SU-DHL-6 (cell line): Measurements from ENCODE around the gene PTPRG.

Experiments
- H2AFZ ChIP-seq: fragments of 200-600 bp; sonication (generic); 2 replicates; pipeline ENCODE4 v1.6.1; 2014; ENCODE audit warnings: low read depth, mild to moderate bottlenecking, moderate library complexity, mixed read lengths, antibody characterized with exemption, low read length; ENCODE audit not compliant: severe bottlenecking
- H3F3A ChIP-seq: fragments of 200-600 bp; shearing (Covaris generic); 2 replicates; pipeline ENCODE4 v1.6.0; 2016; ENCODE audit warnings: antibody characterized with exemption, mild to moderate bottlenecking; ENCODE audit not compliant: insufficient read depth
- H3K27ac ChIP-seq: fragments of 200-600 bp; sonication (generic); 2 replicates; pipeline ENCODE4 v1.5.1; 2016; ENCODE audit warnings: low read depth, mild to moderate bottlenecking, low read length, moderate library complexity, mixed read lengths
- H3K27me3 ChIP-seq: fragments of 200-600 bp; sonication (generic), shearing (Covaris generic); 2 replicates; pipeline ENCODE4 v1.6.0; 2014; ENCODE audit warnings: mild to moderate bottlenecking, low read length
- H3K36me3 ChIP-seq: fragments of 200-600 bp; sonication (generic); 2 replicates; pipeline ENCODE4 v1.6.1; 2014; ENCODE audit warnings: mild to moderate bottlenecking, low read length, mixed read lengths
- H3K4me2 ChIP-seq: fragments of 300-600, 200-600 bp; shearing (Covaris generic), sonication (generic); 2 replicates; pipeline ENCODE4 v1.6.0; 2014; ENCODE audit warnings: low read length, low read depth, mild to moderate bottlenecking; ENCODE audit not compliant: poor library complexity, severe bottlenecking
- H3K4me3 ChIP-seq: fragments of 200-600 bp; sonication (generic); 2 replicates; pipeline ENCODE4 v1.5.1; 2014; ENCODE audit warnings: antibody characterized with exemption, low read length, mild to moderate bottlenecking, mixed read lengths; ENCODE audit not compliant: insufficient read depth, poor library complexity, severe bottlenecking
- H3K79me2 ChIP-seq: fragments of 200-600 bp; sonication (generic); 2 replicates; pipeline ENCODE4 v1.6.1; 2014; ENCODE audit warnings: mild to moderate bottlenecking, low read length, moderate library complexity; ENCODE audit not compliant: insufficient read depth
- H3K9ac ChIP-seq: fragments of 200-600 bp; sonication (generic); 2 replicates; pipeline ENCODE4 v1.7.0; 2014; ENCODE audit warnings: mild to moderate bottlenecking, low read length
- H3K9me2 ChIP-seq: fragments of 200-600 bp; sonication (generic); replicated peaks from 2 replicates; pipeline ENCODE4 v1.6.1; 2014; ENCODE audit warnings: low read length; ENCODE audit not compliant: insufficient read depth
- H3K9me3 ChIP-seq: fragments of 200-600 bp; sonication (generic); 2 replicates; pipeline ENCODE4 v1.6.1; 2014; ENCODE audit warnings: low read length, mixed read lengths; ENCODE audit not compliant: insufficient read depth
- H4K20me1 ChIP-seq: fragments of 200-600 bp; sonication (generic); 2 replicates; pipeline ENCODE4 v1.6.1; 2014; ENCODE audit warnings: low read depth, mild to moderate bottlenecking, antibody characterized with exemption, low read length, moderate library complexity, mixed read lengths
- EZH2phosphoT487 ChIP-seq: fragments of 200-600 bp; sonication (generic), shearing (Covaris generic); conservative IDR thresholded peaks from 2 replicates; pipeline ENCODE4 v1.6.1; 2018; ENCODE audit warnings: mild to moderate bottlenecking, antibody characterized with exemption, low read length, moderate library complexity, mixed read lengths
- TF ChIP-seq, protein P1 (sequence below): fragments of 200-600 bp; sonication (generic); IDR thresholded peaks from one replicate; pipeline ENCODE4 v1.5.1; 2017; ENCODE audit warnings: antibody characterized with exemption, mild to moderate bottlenecking, low read length, moderate library complexity; ENCODE audit not compliant: insufficient read depth, poor library complexity, severe bottlenecking

PTPRG gene

GRCh38 chr3:61626484-61626883 is 65.1 kb downstream of the PTPRG start:
- Histone ChIP-seq H3K27me3 (no peaks in the 10 kb centered on the region), H3K9me3 (no peaks in the 10 kb centered on the region), H3K27ac (no peak overlapping the region), H2AFZ (no peak overlapping the region), H3K79me2 (no peaks in the 10 kb centered on the region), H3K4me3 (no peak overlapping the region), H3K9me2 (no peaks in the 10 kb centered on the region), H3K9ac (no peak overlapping the region), H3K4me2 (no peak overlapping the region), H3K36me3 (no peaks in the 10 kb centered on the region), H3F3A (no peaks in the 10 kb centered on the region), H4K20me1 (no peaks in the 10 kb centered on the region)
- TF ChIP-seq, protein P1, sequence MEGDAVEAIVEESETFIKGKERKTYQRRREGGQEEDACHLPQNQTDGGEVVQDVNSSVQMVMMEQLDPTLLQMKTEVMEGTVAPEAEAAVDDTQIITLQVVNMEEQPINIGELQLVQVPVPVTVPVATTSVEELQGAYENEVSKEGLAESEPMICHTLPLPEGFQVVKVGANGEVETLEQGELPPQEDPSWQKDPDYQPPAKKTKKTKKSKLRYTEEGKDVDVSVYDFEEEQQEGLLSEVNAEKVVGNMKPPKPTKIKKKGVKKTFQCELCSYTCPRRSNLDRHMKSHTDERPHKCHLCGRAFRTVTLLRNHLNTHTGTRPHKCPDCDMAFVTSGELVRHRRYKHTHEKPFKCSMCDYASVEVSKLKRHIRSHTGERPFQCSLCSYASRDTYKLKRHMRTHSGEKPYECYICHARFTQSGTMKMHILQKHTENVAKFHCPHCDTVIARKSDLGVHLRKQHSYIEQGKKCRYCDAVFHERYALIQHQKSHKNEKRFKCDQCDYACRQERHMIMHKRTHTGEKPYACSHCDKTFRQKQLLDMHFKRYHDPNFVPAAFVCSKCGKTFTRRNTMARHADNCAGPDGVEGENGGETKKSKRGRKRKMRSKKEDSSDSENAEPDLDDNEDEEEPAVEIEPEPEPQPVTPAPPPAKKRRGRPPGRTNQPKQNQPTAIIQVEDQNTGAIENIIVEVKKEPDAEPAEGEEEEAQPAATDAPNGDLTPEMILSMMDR, result no peak
- TF ChIP-seq EZH2phosphoT487, result no peak

GRCh38 chr3:61627768-61628185 is 66.4 kb downstream of the PTPRG start:
- Histone ChIP-seq H3K4me3 (no peak overlapping the region), H3K36me3 (no peaks in the 10 kb centered on the region), H2AFZ (no peak overlapping the region), H3K27ac (no peak overlapping the region), H3K9ac (no peak overlapping the region), H3K9me3 (no peaks in the 10 kb centered on the region), H3K79me2 (no peaks in the 10 kb centered on the region), H3K4me2 (no peak overlapping the region), H3K9me2 (no peaks in the 10 kb centered on the region), H3K27me3 (no peaks in the 10 kb centered on the region), H4K20me1 (no peaks in the 10 kb centered on the region), H3F3A (no peaks in the 10 kb centered on the region)
- TF ChIP-seq, protein P1, result no peak
- TF ChIP-seq EZH2phosphoT487, result no peak

- Histone ChIP-seq H3K27ac (no peak overlapping the region), H3K4me2 (no peak overlapping the region)
Measured at GRCh38 chr3:61628636-61629035, 67.3 kb downstream of the PTPRG start.

More at GRCh38 chr3:61628636-61629035, 67.3 kb downstream of the PTPRG start:
- no peak overlapping the region for H2AFZ ChIP-seq
- no peaks in the 10 kb centered on the region for H3K79me2 ChIP-seq
- H3F3A ChIP-seq, result no peaks in the 10 kb centered on the region
- H3K27me3 ChIP-seq, result no peaks in the 10 kb centered on the region
- H3K36me3 ChIP-seq, result no peaks in the 10 kb centered on the region
- TF ChIP-seq, protein P1, result no peak
- no peak for TF ChIP-seq EZH2phosphoT487
- no peaks in the 10 kb centered on the region for H3K9me2 ChIP-seq
- no peak overlapping the region for H3K4me3 ChIP-seq
- no peaks in the 10 kb centered on the region for H3K9me3 ChIP-seq
- no peak overlapping the region for H3K9ac ChIP-seq
- H4K20me1 ChIP-seq, result no peaks in the 10 kb centered on the region
